GM12878 (cell line): ENCODE data around the gene AP2B1. TPM values are rescaled to one million over a fixed set of nuclear protein-coding genes. Genes with fewer than 3 reads are reported as not detected.

Experiments
- ATAC-seq: fragments of 200-7000 bp; cut with Tn5 transposase; 3 replicates; pipeline ENCODE4 v1.9.1; 2020; ENCODE audit warnings: mild to moderate bottlenecking, moderate library complexity
- BruUV-seq: library from RNA; stranded (reverse); fragments of 400-500 nt; replicated peaks from 2 replicates; lab custom pipeline; 2021; lab: Mats Ljungman, UMichigan
- CTCF ChIA-PET: fragments of 300-600 bp; sonication (Branson Sonifier 250); formaldehyde crosslinking; extraction: SDS; loops from one replicate; lab custom pipeline; 2021; ENCODE audit warnings: inconsistent platforms; lab: Yijun Ruan, JAX
- POLR2A ChIA-PET: fragments of 350-600 bp; formaldehyde crosslinking; extraction: SDS; loops from one replicate; lab custom pipeline; 2021; ENCODE audit warnings: inconsistent platforms; lab: Charles Lee
- RAD21 ChIA-PET: fragments of 300-600 bp; sonication (Branson Sonifier 250); formaldehyde crosslinking; loops from one replicate; lab custom pipeline; 2023; ENCODE audit warnings: antibody characterized with exemption; ENCODE audit not compliant: unreplicated experiment; lab: Charles Lee
- SMC1A ChIA-PET: fragments of 300-600 bp; sonication (Branson Sonifier 250); formaldehyde crosslinking; loops from one replicate; lab custom pipeline; 2023; ENCODE audit not compliant: unreplicated experiment, uncharacterized antibody; lab: Charles Lee
- DNase-seq: peaks from one replicate; pipeline ENCODE4 v3.0.0-alpha.2; 2011; ENCODE audit warnings: low read depth, low spot score
- FAIRE-seq: peaks from 3 replicates; lab custom pipeline; 2011; peaks lifted over from hg19 to GRCh38; lab: Jason Lieb, UNC
- H2AFZ ChIP-seq: 2 replicates; pipeline ENCODE4 v1.6.0; 2011; ENCODE audit warnings: low read depth, low read length, control low read depth; ENCODE audit not compliant: control insufficient read depth
- H3K27ac ChIP-seq: 2 replicates; pipeline ENCODE4 v1.5.1; 2011; ENCODE audit warnings: control low read depth; ENCODE audit not compliant: control insufficient read depth, insufficient read depth
- H3K27me3 ChIP-seq, 2 experiments: replicated peaks in 1 of 2; 2 replicates each; pipeline versions ENCODE4 v1.6.0 to v1.6.1; 2011; ENCODE audit warnings: low read length in 1 of 2; ENCODE audit not compliant: control insufficient read depth in 2 of 2, insufficient read depth in 2 of 2
- H3K36me3 ChIP-seq, 2 experiments: 2 replicates each; pipeline ENCODE4 v1.5.1; 2011; ENCODE audit warnings: low read length in 1 of 2; ENCODE audit not compliant: control insufficient read depth in 2 of 2, insufficient read depth in 2 of 2
- H3K4me1 ChIP-seq: 2 replicates; pipeline ENCODE4 v1.6.1; 2011; ENCODE audit warnings: mild to moderate bottlenecking, low read length, moderate library complexity, mixed read lengths; ENCODE audit not compliant: control insufficient read depth, insufficient read depth
- H3K4me2 ChIP-seq: 2 replicates; pipeline ENCODE4 v1.6.0; 2011; ENCODE audit warnings: control low read depth; ENCODE audit not compliant: control insufficient read depth, insufficient read depth
- H3K4me3 ChIP-seq: fragments of 200-600 bp; sonication (generic); 2 replicates; pipeline ENCODE4 v1.5.1; 2016
- H3K79me2 ChIP-seq: 2 replicates; pipeline ENCODE4 v1.6.0; 2011; ENCODE audit warnings: low read length; ENCODE audit not compliant: control insufficient read depth, insufficient read depth
- H3K9ac ChIP-seq: 2 replicates; pipeline ENCODE4 v1.8.0; 2011; ENCODE audit warnings: low read length, control low read depth, mixed read lengths; ENCODE audit not compliant: control insufficient read depth, insufficient read depth
- H3K9me3 ChIP-seq: replicated peaks from 3 replicates; pipeline ENCODE4 v1.5.1; 2011; ENCODE audit warnings: mild to moderate bottlenecking, low read length; ENCODE audit not compliant: control insufficient read depth, insufficient read depth
- H4K20me1 ChIP-seq: 2 replicates; pipeline ENCODE4 v1.6.0; 2011; ENCODE audit not compliant: control insufficient read depth, insufficient read depth
- ASH2L ChIP-seq: fragments of 300-600, 200-600 bp; sonication (generic); IDR thresholded peaks from 2 replicates; pipeline ENCODE4 v1.6.1; 2017; ENCODE audit warnings: low read depth, mild to moderate bottlenecking, borderline replicate concordance
- BMI1 ChIP-seq: fragments of 450-650 bp; IDR thresholded peaks from 2 replicates; pipeline ENCODE4 v1.6.1; 2016; ENCODE audit warnings: mild to moderate bottlenecking, moderate library complexity, borderline replicate concordance
- IKZF1 ChIP-seq: fragments of 450-650 bp; conservative IDR thresholded peaks from 2 replicates; pipeline ENCODE4 v1.6.1; 2017; ENCODE audit warnings: antibody characterized with exemption, mild to moderate bottlenecking
- POLR2A ChIP-seq: IDR thresholded peaks from 2 replicates; pipeline ENCODE4 v1.6.1; 2011; ENCODE audit warnings: low read depth, mild to moderate bottlenecking, low read length
- RAD51 ChIP-seq: fragments of 450-650 bp; IDR thresholded peaks from 2 replicates; pipeline ENCODE4 v1.6.1; 2016; ENCODE audit warnings: moderate library complexity, mild to moderate bottlenecking, inconsistent platforms
- RCOR1 ChIP-seq: conservative IDR thresholded peaks from 2 replicates; pipeline ENCODE4 v1.6.1; 2012; ENCODE audit warnings: low read depth, low read length, improper control_type of control experiment
- ZSCAN29 ChIP-seq: fragments of 450-650 bp; IDR thresholded peaks from 2 replicates; pipeline ENCODE4 v1.6.1; 2017; ENCODE audit warnings: mild to moderate bottlenecking, moderate library complexity
- WGBS: methylation state at CpG from one replicate; pipeline ENCODE4 v1.1.6; 2016; ENCODE audit warnings: low lambda C conversion rate; ENCODE audit not compliant: insufficient replicate concordance, insufficient coverage; ENCODE audit errors: missing lambda C conversion rate; 5-methylcytosine and 5-hydroxymethylcytosine counted together
- in situ Hi-C: fragments of 300-500 bp; cut with MboI; formaldehyde crosslinking; loops from 9 replicates; pipeline ENCODE4 v1.14.3; 2018; ENCODE audit warnings: mixed read lengths
- intact Hi-C: fragments of 100-400 bp; cut with micrococcal nuclease; formaldehyde crosslinking; loops from one replicate; pipeline ENCODE4 v1.14.2; 2022; ENCODE audit not compliant: unreplicated experiment
- polyA plus RNA-seq, 11 experiments: library from polyadenylated mRNA; depleted of rRNA in 4 of 11; unstranded in 6 of 11; stranded (reverse) in 5 of 11; fragments of >200 nt; fragmentation: Nextera tagmentation in 4 of 11; fragmentation: Illumina TruSeq in 1 of 11; extraction: Ambion mirVana in 4 of 11; extraction: Trizol in 1 of 11; gene quantifications; 1 replicate in 1 of 11; 2 replicates in 10 of 11; pipeline versions ENCODE4 v1.2.1 to v1.2.3, GENCODE V29; 2011 to 2016; ENCODE audit warnings: inconsistent platforms in 2 of 11, missing spikeins in 2 of 11, low read depth in 1 of 11
- total RNA-seq, 4 experiments: library from RNA; depleted of rRNA in 3 of 4; stranded (reverse); fragments of >200 nt in 3 of 4; fragmentation: Illumina TruSeq in 1 of 4; extraction: Trizol in 1 of 4; gene quantifications; 2 replicates each; pipeline versions ENCODE4 v1.2.1 to v1.2.3, GENCODE V29; 2013 to 2021
- TF ChIP-seq, protein P1 (sequence below): IDR thresholded peaks from 2 replicates; pipeline ENCODE4 v1.6.1; 2011; ENCODE audit warnings: borderline replicate concordance, low read depth, mild to moderate bottlenecking, moderate library complexity, low read length; ENCODE audit not compliant: insufficient read depth, poor library complexity, severe bottlenecking
- TF ChIP-seq, protein P2 (sequence below): fragments of 450-650 bp; IDR thresholded peaks from 2 replicates; pipeline ENCODE4 v1.6.1; 2018; ENCODE audit warnings: mild to moderate bottlenecking, low read depth, moderate library complexity; ENCODE audit not compliant: partially characterized antibody
- TF ChIP-seq, protein P3 (sequence below): fragments of 450-650 bp; IDR thresholded peaks from 2 replicates; pipeline ENCODE4 v1.6.1; 2017; ENCODE audit warnings: mild to moderate bottlenecking, moderate library complexity
- TF ChIP-seq, protein P4 (sequence below): fragments of 450-650 bp; IDR thresholded peaks from 2 replicates; pipeline ENCODE4 v1.6.1; 2014; ENCODE audit warnings: mild to moderate bottlenecking

Gene AP2B1
- total and polyA plus RNA-seq, 10 of the 15 experiments (the other 5 are each of a cell fraction or from before 2014, with no cell fraction given): 18.6 to 112 (median 53.9) TPM

DNA sequence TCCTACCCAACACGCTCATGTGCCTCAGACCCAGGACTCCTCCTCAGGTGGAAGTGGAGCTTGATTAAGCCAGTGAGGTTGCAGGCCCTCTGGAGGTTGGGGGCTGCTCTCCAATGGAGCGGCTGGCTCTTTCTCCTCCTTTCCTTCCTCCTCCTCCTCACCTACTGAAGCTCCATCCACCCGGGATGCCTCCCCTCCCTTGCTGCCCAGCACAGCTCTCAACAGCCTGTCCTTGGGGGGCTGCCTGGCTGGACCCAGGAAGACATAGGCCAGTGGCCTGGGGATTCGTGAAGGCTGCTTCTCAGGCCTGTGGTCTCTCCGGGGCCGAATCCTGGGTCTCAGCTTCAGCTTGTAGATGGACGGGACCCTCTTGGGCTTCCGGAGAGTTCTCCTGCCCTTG lies 157.7 kb downstream of the AP2B1 start:
- H3K4me2 ChIP-seq: no peak overlapping the region
- no peak overlapping the region for H3K27ac ChIP-seq
- WGBS: 20% methylated on average over 8 of the region's 8 CpGs
- ATAC-seq (no peak), FAIRE-seq (no peak), DNase-seq (no peak)
- intact Hi-C loops: loop anchor here (5.0 to 10.0 kb wide), 2 partner anchors 188 to 1320 kb away; no protein-coding TSS in a partner anchor
- no peak for TF ChIP-seq ZSCAN29
- no peak for TF ChIP-seq RAD51
- TF ChIP-seq RCOR1: no peak
- TF ChIP-seq ASH2L: no peak
- TF ChIP-seq, protein P1, sequence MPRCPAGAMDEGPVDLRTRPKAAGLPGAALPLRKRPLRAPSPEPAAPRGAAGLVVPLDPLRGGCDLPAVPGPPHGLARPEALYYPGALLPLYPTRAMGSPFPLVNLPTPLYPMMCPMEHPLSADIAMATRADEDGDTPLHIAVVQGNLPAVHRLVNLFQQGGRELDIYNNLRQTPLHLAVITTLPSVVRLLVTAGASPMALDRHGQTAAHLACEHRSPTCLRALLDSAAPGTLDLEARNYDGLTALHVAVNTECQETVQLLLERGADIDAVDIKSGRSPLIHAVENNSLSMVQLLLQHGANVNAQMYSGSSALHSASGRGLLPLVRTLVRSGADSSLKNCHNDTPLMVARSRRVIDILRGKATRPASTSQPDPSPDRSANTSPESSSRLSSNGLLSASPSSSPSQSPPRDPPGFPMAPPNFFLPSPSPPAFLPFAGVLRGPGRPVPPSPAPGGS: no peak
- TF ChIP-seq, protein P2, sequence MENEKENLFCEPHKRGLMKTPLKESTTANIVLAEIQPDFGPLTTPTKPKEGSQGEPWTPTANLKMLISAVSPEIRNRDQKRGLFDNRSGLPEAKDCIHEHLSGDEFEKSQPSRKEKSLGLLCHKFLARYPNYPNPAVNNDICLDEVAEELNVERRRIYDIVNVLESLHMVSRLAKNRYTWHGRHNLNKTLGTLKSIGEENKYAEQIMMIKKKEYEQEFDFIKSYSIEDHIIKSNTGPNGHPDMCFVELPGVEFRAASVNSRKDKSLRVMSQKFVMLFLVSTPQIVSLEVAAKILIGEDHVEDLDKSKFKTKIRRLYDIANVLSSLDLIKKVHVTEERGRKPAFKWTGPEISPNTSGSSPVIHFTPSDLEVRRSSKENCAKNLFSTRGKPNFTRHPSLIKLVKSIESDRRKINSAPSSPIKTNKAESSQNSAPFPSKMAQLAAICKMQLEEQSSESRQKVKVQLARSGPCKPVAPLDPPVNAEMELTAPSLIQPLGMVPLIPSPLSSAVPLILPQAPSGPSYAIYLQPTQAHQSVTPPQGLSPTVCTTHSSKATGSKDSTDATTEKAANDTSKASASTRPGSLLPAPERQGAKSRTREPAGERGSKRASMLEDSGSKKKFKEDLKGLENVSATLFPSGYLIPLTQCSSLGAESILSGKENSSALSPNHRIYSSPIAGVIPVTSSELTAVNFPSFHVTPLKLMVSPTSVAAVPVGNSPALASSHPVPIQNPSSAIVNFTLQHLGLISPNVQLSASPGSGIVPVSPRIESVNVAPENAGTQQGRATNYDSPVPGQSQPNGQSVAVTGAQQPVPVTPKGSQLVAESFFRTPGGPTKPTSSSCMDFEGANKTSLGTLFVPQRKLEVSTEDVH: no peak
- TF ChIP-seq, protein P3, sequence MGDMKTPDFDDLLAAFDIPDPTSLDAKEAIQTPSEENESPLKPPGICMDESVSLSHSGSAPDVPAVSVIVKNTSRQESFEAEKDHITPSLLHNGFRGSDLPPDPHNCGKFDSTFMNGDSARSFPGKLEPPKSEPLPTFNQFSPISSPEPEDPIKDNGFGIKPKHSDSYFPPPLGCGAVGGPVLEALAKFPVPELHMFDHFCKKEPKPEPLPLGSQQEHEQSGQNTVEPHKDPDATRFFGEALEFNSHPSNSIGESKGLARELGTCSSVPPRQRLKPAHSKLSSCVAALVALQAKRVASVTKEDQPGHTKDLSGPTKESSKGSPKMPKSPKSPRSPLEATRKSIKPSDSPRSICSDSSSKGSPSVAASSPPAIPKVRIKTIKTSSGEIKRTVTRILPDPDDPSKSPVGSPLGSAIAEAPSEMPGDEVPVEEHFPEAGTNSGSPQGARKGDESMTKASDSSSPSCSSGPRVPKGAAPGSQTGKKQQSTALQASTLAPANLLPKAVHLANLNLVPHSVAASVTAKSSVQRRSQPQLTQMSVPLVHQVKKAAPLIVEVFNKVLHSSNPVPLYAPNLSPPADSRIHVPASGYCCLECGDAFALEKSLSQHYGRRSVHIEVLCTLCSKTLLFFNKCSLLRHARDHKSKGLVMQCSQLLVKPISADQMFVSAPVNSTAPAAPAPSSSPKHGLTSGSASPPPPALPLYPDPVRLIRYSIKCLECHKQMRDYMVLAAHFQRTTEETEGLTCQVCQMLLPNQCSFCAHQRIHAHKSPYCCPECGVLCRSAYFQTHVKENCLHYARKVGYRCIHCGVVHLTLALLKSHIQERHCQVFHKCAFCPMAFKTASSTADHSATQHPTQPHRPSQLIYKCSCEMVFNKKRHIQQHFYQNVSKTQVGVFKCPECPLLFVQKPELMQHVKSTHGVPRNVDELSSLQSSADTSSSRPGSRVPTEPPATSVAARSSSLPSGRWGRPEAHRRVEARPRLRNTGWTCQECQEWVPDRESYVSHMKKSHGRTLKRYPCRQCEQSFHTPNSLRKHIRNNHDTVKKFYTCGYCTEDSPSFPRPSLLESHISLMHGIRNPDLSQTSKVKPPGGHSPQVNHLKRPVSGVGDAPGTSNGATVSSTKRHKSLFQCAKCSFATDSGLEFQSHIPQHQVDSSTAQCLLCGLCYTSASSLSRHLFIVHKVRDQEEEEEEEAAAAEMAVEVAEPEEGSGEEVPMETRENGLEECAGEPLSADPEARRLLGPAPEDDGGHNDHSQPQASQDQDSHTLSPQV: no peak
- no peak for TF ChIP-seq BMI1
- TF ChIP-seq, protein P4, sequence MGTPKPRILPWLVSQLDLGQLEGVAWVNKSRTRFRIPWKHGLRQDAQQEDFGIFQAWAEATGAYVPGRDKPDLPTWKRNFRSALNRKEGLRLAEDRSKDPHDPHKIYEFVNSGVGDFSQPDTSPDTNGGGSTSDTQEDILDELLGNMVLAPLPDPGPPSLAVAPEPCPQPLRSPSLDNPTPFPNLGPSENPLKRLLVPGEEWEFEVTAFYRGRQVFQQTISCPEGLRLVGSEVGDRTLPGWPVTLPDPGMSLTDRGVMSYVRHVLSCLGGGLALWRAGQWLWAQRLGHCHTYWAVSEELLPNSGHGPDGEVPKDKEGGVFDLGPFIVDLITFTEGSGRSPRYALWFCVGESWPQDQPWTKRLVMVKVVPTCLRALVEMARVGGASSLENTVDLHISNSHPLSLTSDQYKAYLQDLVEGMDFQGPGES: no peak
- TF ChIP-seq IKZF1: no peak
- TF ChIP-seq POLR2A: no peak
- ChIA-PET RAD21 (interaction anchor here (1.2 kb wide), 1 partner anchor 132 kb away, joined by 3 read pairs; no protein-coding TSS in a partner anchor), POLR2A (no interaction called here), CTCF (interaction anchor here (1.0 to 6.0 kb wide), 4 partner anchors 13 to 132 kb away, joined by 3 to 116 read pairs (median 4); no protein-coding TSS in a partner anchor), SMC1A (interaction anchor here (0.6 kb wide), 1 partner anchor 106 kb away, joined by 3 read pairs; no protein-coding TSS in a partner anchor)
- no peaks in the 10 kb centered on the region for H3K9me3 ChIP-seq
- no peaks in the 10 kb centered on the region for H4K20me1 ChIP-seq
- no peak overlapping the region for H2AFZ ChIP-seq
- BruUV-seq: no TSS peak
- in situ Hi-C loops: loop anchor here (5.0 to 10.0 kb wide), 3 partner anchors 138 to 580 kb away; no protein-coding TSS in a partner anchor
- peaks cover 2 to 5% of the 10 kb centered on the region in 2 experiments; a peak in 1 of 4 replicates for H3K27me3 ChIP-seq
- H3K4me3 ChIP-seq: no peak overlapping the region
- no peaks in the 10 kb centered on the region for H3K4me1 ChIP-seq
- no peak overlapping the region for H3K9ac ChIP-seq
- H3K36me3 ChIP-seq: no peaks in the 10 kb centered on the region
- H3K79me2 ChIP-seq: no peaks in the 10 kb centered on the region
